Progenitor cell of endocrine pancreas (in vitro differentiated cells): ENCODE measurements around the gene TACC2. TPM values are rescaled to one million over a fixed set of nuclear protein-coding genes. Genes with fewer than 3 reads are reported as not detected.

Source experiments
- DNase-seq: peaks from one replicate; pipeline ENCODE4 v3.0.0; 2021; ENCODE audit warnings: low spot score; ENCODE audit not compliant: unreplicated experiment
- H3K27ac Mint-ChIP-seq: 2 replicates; pipeline ENCODE4 v1.8.0; 2021; ENCODE audit warnings: mild to moderate bottlenecking, moderate library complexity, mixed read lengths
- H3K27me3 Mint-ChIP-seq: 2 replicates; pipeline ENCODE4 v1.8.0; 2021; ENCODE audit warnings: mixed read lengths
- H3K36me3 Mint-ChIP-seq: 2 replicates; pipeline ENCODE4 v1.8.0; 2022; ENCODE audit warnings: mixed read lengths; ENCODE audit not compliant: insufficient read depth
- H3K4me1 Mint-ChIP-seq: 2 replicates; pipeline ENCODE4 v1.8.0; 2021; ENCODE audit warnings: low read depth, mixed read lengths
- H3K4me3 Mint-ChIP-seq: 2 replicates; pipeline ENCODE4 v1.8.0; 2021; ENCODE audit warnings: low read depth, mild to moderate bottlenecking, moderate library complexity, mixed read lengths
- H3K9me3 Mint-ChIP-seq: 2 replicates; pipeline ENCODE4 v1.8.0; 2021; ENCODE audit warnings: low read depth, mixed read lengths
- CTCF ChIP-seq: fragments of 200-600 bp; sonication (generic); IDR thresholded peaks from one replicate; pipeline ENCODE4 v1.5.0; 2021; ENCODE audit warnings: antibody characterized with exemption, mild to moderate bottlenecking; ENCODE audit not compliant: unreplicated experiment
- total RNA-seq: library from RNA; stranded (reverse); gene quantifications from 2 replicates; pipeline ENCODE4 v1.2.1, GENCODE V29; 2021

TACC2 gene
- total RNA-seq, 1 donor from 2014 or later: 60.4 TPM

- Mint-ChIP-seq H3K4me1 (peaks cover 13% of the 10 kb centered on the region), H3K9me3 (no peaks in the 10 kb centered on the region), H3K27me3 (no peaks in the 10 kb centered on the region), H3K36me3 (peaks cover 5% of the 10 kb centered on the region), H3K27ac (peak overlapping the region; percentile 61), H3K4me3 (no peak overlapping the region)
- no peak for TF ChIP-seq CTCF
- no peak for DNase-seq
These were observed 165.8 kb downstream of the TACC2 start for GRCh38 chr10:122154545-122155366.

GRCh38 chr10:122157451-122157850 lies 168.5 kb downstream of the TACC2 start:
- Mint-ChIP-seq H3K9me3 (no peaks in the 10 kb centered on the region), H3K27ac (no peak overlapping the region), H3K27me3 (no peaks in the 10 kb centered on the region), H3K4me3 (no peak overlapping the region), H3K36me3 (peaks cover 5% of the 10 kb centered on the region), H3K4me1 (peaks cover 23% of the 10 kb centered on the region)
- no peak for TF ChIP-seq CTCF
- no peak for DNase-seq

- Mint-ChIP-seq H3K27ac (no peak overlapping the region), H3K27me3 (no peaks in the 10 kb centered on the region), H3K4me3 (no peak overlapping the region), H3K36me3 (peaks cover 5% of the 10 kb centered on the region), H3K4me1 (peaks cover 28% of the 10 kb centered on the region), H3K9me3 (no peaks in the 10 kb centered on the region)
- no peak for DNase-seq
- TF ChIP-seq CTCF: no peak
These were observed 169.4 kb downstream of the TACC2 start for GRCh38 chr10:122158362-122158761.

GRCh38 chr10:122159141-122159970 lies 170.4 kb downstream of the TACC2 start:
- peaks cover 31% of the 10 kb centered on the region for H3K4me1 Mint-ChIP-seq
- no peak for TF ChIP-seq CTCF
- peak overlapping the region; percentile 63 for H3K27ac Mint-ChIP-seq
- no peak overlapping the region for H3K4me3 Mint-ChIP-seq
- no peak for DNase-seq
- peaks cover 5% of the 10 kb centered on the region for H3K36me3 Mint-ChIP-seq
- H3K9me3 Mint-ChIP-seq: no peaks in the 10 kb centered on the region
- no peaks in the 10 kb centered on the region for H3K27me3 Mint-ChIP-seq

GRCh38 chr10:122161795-122162194 lies 172.8 kb downstream of the TACC2 start:
- Mint-ChIP-seq H3K4me1 (peaks cover 47% of the 10 kb centered on the region), H3K27me3 (no peaks in the 10 kb centered on the region), H3K4me3 (no peak overlapping the region)

More at GRCh38 chr10:122161795-122162194, 172.8 kb downstream of the TACC2 start:
- no peak for TF ChIP-seq CTCF
- Mint-ChIP-seq H3K27ac (no peak overlapping the region), H3K36me3 (peaks cover 2% of the 10 kb centered on the region), H3K9me3 (no peaks in the 10 kb centered on the region)
- DNase-seq: no peak
